ENCODE measurements around the gene PSMG4. TPM values are rescaled to one million over a fixed set of nuclear protein-coding genes. Genes with fewer than 3 reads are reported as not detected.

The PSMG4 gene
- total and polyA plus RNA-seq, 8 donors = 16.9 to 27.5 (median 22.2) TPM

DNA sequence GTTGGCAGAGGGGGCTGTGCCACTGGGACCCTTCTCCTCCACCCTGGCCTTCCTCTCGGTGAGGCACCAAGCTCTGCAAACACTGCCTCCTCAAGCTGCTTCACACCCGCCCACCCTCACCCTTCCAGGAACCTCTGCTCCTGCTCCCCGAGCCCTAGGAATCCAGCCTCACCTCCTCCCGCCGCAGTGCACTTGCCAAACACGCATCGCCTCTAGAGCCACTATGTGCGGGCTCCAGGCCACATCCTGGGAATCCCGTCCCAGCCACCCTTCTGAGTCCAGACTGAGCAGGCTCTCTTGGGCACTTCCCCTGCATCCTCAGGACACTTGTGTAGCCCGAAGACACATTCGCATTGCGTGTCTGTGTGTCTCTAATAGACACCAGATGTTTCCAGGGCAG lies 18.5 kb downstream of the PSMG4 start:
- intact Hi-C loops (cut with DNase I) = loop anchor here (5.0 to 10.0 kb wide), 2 partner anchors 455 to 458 kb away; no protein-coding TSS in a partner anchor
- Histone ChIP-seq H3K27ac (no peak overlapping the region), H3K4me1 (peaks cover 3 to 15% of the 10 kb centered on the region in 2 donors), H3K36me3 (peaks cover 0 to 13% of the 10 kb centered on the region in 2 donors), H3K9me3 (no peaks in the 10 kb centered on the region), H3K4me3 (no peak overlapping the region), H3K27me3 (no peaks in the 10 kb centered on the region)
- no peak for ATAC-seq
- TF ChIP-seq, protein P1, sequence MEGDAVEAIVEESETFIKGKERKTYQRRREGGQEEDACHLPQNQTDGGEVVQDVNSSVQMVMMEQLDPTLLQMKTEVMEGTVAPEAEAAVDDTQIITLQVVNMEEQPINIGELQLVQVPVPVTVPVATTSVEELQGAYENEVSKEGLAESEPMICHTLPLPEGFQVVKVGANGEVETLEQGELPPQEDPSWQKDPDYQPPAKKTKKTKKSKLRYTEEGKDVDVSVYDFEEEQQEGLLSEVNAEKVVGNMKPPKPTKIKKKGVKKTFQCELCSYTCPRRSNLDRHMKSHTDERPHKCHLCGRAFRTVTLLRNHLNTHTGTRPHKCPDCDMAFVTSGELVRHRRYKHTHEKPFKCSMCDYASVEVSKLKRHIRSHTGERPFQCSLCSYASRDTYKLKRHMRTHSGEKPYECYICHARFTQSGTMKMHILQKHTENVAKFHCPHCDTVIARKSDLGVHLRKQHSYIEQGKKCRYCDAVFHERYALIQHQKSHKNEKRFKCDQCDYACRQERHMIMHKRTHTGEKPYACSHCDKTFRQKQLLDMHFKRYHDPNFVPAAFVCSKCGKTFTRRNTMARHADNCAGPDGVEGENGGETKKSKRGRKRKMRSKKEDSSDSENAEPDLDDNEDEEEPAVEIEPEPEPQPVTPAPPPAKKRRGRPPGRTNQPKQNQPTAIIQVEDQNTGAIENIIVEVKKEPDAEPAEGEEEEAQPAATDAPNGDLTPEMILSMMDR (IDR thresholded peaks at IDR 0.05) = no peak
- DNase-seq = no peak

DNA sequence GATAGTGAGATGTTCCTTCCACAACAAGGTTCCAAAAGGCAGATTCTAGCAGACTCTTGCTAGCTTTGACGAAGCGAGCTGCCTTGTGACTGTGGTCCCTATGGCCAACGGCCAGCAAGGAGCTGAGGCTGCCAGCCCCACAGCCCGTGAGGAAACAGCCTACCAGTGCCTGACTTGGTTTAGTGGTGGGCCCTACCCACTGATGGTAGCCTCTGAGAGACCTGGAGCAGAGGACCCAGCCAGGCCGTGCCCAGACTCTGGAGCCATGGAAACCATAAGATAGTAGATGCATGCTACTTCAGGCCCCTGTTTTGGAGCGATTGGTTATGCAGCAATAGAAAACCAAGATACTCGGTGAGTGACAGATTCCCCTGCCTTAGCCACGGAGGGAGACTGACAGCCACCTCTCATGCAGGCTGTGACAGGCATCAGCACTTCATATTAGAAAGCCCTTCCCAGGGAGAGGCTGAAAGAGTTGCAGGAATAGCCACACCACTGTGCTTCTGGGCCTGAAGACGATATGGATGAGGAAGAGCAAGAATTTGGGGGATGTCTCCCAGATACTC lies 19.2 kb downstream of the PSMG4 start:
- ATAC-seq (no peak), DNase-seq (no peak)
- peaks cover 3 to 21% of the 10 kb centered on the region in 2 donors for H3K4me1 ChIP-seq
- no peaks in the 10 kb centered on the region for H3K27me3 ChIP-seq
- no peaks in the 10 kb centered on the region for H3K9me3 ChIP-seq
- H3K27ac ChIP-seq = no peak overlapping the region
- no peak overlapping the region for H3K4me3 ChIP-seq
- TF ChIP-seq, protein P1 (IDR thresholded peaks at IDR 0.05) = no peak
- intact Hi-C loops (cut with DNase I) = loop anchor here (5.0 to 10.0 kb wide), 2 partner anchors 454 to 457 kb away; no protein-coding TSS in a partner anchor
- H3K36me3 ChIP-seq = peaks cover 0 to 6% of the 10 kb centered on the region in 2 donors

DNA sequence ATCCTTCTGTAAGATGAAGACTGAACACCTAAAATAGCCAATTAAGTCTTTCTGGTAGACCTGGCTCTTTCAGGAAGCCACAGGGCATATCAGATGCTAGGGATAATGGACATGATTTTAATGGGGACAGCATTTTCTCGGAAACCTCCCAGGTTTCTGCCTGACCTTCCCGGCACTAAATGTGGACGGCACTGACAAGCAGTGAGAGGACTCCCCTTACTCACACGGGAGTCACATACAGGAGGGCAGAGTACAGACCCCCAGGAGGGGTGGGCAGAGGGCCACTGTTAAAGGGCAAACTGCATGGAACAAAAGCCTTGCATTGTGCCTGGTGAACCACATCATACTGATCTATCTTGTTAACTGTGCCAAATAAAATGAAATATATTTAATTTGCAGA lies 19.9 kb downstream of the PSMG4 start:
- no peak overlapping the region for H3K27ac ChIP-seq
- TF ChIP-seq, protein P1 (IDR thresholded peaks at IDR 0.05) = no peak
- no peaks in the 10 kb centered on the region for H3K27me3 ChIP-seq
- no peaks in the 10 kb centered on the region for H3K9me3 ChIP-seq
- peaks cover 0 to 3% of the 10 kb centered on the region in 2 donors for H3K36me3 ChIP-seq
- no peak for ATAC-seq
- intact Hi-C loops (cut with DNase I) = loop anchor here (5.0 to 10.0 kb wide), 2 partner anchors 454 to 456 kb away; no protein-coding TSS in a partner anchor
- peaks cover 3 to 21% of the 10 kb centered on the region in 2 donors for H3K4me1 ChIP-seq
- no peak for DNase-seq
- H3K4me3 ChIP-seq = no peak overlapping the region

DNA sequence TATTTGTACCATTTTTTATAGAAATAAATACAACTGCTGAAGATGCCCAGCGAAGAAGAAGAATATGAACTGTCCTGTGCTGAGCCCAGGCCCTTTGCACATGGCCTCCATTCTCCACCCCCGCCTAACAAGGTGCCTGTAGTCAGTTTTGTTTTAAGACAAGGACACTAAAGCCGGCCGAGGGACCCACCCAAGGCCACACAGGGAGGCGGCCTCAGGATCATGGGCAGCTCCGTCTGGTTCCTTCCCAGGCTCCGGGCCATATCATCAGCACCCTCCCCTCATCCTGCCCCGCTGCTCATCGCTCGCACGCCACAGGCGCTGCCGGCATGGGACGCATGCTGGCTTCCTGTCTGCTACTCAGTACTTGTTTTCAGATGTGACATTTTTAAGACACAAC lies 21.3 kb downstream of the PSMG4 start:
- peaks cover 0 to 7% of the 10 kb centered on the region in 2 donors for H3K36me3 ChIP-seq
- TF ChIP-seq, protein P1 (IDR thresholded peaks at IDR 0.05) = no peak
- peaks cover 3 to 21% of the 10 kb centered on the region in 2 donors for H3K4me1 ChIP-seq
- intact Hi-C loops (cut with DNase I) = loop anchor here in 1 of 2 donors (10.0 kb wide), 1 partner anchor 175 kb away; the partner anchor contains the start of gene SLC22A23
- DNase-seq (no peak), ATAC-seq (no peak)
- H3K27me3 ChIP-seq = no peaks in the 10 kb centered on the region
- H3K4me3 ChIP-seq = no peak overlapping the region
- H3K9me3 ChIP-seq = no peaks in the 10 kb centered on the region
- H3K27ac ChIP-seq = no peak overlapping the region

DNA sequence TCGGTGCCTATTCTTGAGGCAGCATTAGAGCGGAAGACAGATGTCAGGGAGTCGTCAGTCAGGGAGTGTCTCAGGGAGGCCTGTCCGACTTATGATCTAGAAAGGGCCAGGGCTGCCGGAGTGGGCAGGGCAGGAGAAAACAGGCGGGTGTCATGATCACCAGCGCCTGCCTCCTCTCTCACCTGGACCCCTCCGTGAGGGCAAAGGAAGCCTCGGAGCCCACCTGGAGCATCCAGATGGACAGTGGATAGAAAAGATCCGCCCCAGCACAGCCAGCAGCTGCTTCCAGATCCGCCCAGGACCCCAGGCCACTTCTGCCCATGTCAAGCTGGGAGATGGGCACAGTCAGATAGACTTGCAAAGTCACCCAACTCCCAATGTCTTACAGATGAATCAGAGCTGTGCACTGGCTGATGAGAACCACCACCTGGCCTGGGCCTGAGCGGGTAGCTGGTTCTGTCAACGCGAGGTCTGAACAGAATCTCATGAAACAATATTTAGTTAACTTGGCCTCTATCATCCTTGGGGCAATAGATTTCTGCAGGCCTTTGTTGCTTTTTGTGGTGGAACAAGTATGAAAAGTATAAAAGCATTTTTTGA lies 22.2 kb downstream of the PSMG4 start:
- intact Hi-C loops (cut with DNase I) = loop anchor here in 1 of 2 donors (10.0 kb wide), 1 partner anchor 174 kb away; the partner anchor contains the start of gene SLC22A23
- Histone ChIP-seq H3K27me3 (no peaks in the 10 kb centered on the region), H3K9me3 (no peaks in the 10 kb centered on the region), H3K27ac (peak overlapping the region in 1 of 2 donors; percentile 58), H3K36me3 (peaks cover 0 to 7% of the 10 kb centered on the region in 2 donors), H3K4me1 (peaks cover 3 to 21% of the 10 kb centered on the region in 2 donors), H3K4me3 (no peak overlapping the region)
- ATAC-seq (no peak), DNase-seq (no peak)
- TF ChIP-seq, protein P1 (IDR thresholded peaks at IDR 0.05) = no peak

Measured in left lung (tissue), 10 donors.